Omental fat pad (tissue), 4 donors: ENCODE data around the gene C13orf42. TPM values are rescaled to one million over a fixed set of nuclear protein-coding genes. Genes with fewer than 3 reads are reported as not detected.

Experiments
- ATAC-seq: fragments of 150-250 bp; one replicate; pipeline ENCODE4 v1.9.1; 2016; ENCODE audit warnings: mild to moderate bottlenecking, moderate library complexity; ENCODE audit not compliant: low FRiP score
- DNase-seq: peaks from one replicate; pipeline ENCODE4 v3.0.0-alpha.2; 2019; ENCODE audit warnings: low spot score
- total RNA-seq, 4 donors: library from RNA; depleted of rRNA; stranded (reverse); fragments of >200 nt; gene quantifications; one replicate each; pipeline ENCODE4 v1.1.0, GENCODE V29; 2016
- TF ChIP-seq, protein P1 (sequence below), 3 donors: fragments of 450-650 bp; IDR thresholded peaks; one replicate each; pipeline ENCODE4 v1.5.1; 2016 to 2017; ENCODE audit warnings: antibody characterized with exemption in 3 of 3, mild to moderate bottlenecking in 3 of 3, moderate library complexity in 2 of 3

Gene C13orf42
- total RNA-seq, 4 donors from 2014 or later: not detected

DNA sequence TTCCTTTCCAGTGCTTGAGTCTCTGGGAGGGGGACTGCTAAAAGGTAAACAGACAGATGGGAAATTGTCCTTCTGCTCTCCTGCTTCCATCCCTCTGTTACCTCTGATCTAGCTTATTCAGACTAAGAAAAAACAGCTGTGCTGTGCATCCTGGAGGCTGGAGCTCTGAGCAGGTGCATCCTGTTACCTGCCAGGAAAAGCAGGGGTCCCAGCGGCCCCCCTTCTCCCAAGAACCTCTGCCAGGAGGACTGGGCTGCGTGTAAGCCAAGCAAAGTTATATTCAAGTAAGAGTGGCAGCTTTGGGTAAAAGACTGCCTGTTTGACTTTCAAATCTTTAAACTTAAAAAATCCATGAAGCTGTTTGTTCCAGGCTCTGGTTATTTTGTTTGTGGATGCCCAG is 75.1 kb downstream of the C13orf42 start:
- TF ChIP-seq, protein P1, sequence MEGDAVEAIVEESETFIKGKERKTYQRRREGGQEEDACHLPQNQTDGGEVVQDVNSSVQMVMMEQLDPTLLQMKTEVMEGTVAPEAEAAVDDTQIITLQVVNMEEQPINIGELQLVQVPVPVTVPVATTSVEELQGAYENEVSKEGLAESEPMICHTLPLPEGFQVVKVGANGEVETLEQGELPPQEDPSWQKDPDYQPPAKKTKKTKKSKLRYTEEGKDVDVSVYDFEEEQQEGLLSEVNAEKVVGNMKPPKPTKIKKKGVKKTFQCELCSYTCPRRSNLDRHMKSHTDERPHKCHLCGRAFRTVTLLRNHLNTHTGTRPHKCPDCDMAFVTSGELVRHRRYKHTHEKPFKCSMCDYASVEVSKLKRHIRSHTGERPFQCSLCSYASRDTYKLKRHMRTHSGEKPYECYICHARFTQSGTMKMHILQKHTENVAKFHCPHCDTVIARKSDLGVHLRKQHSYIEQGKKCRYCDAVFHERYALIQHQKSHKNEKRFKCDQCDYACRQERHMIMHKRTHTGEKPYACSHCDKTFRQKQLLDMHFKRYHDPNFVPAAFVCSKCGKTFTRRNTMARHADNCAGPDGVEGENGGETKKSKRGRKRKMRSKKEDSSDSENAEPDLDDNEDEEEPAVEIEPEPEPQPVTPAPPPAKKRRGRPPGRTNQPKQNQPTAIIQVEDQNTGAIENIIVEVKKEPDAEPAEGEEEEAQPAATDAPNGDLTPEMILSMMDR (IDR thresholded peaks at IDR 0.05): no peak
- ATAC-seq: no peak
- no peak for DNase-seq

DNA sequence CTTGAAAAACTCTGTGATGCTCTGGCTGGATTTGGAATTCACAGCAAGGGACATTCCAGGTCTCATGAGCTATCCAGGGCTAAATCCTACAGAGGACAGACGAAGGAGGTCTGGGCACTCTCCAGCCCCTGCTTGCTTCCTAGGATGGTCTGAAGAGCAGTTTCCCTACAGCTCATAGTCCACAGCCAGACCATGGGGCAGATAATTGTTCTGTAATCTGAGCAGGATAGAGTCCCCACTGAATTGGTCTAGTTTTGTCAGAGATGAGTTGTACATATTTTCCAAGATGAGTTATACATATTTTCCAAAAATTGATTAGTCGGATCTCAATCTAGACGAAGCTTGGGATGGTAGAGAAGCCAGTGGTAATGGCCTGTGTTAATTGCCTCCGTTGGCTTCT is 75.6 kb downstream of the C13orf42 start:
- no peak for DNase-seq
- TF ChIP-seq, protein P1 (IDR thresholded peaks at IDR 0.05): no peak
- ATAC-seq: no peak

DNA sequence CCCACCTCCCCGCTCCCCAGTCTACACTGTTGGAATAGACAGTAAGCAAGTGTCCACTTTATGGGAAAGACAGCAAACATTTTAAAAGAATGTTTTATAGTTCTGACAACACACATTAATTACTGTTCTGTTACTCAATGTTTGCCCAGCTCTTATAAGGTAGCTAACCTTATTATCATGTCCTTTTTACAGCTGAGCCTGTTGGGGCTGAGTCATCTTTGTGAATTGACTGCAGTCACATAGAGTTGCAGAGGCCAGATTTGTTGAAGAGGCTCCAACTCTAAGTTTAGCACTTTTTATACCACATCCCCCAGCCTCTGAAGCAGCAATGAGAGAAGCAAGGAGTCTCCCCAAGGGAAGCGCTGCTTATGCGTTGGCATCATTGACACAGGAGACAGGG is 76.2 kb downstream of the C13orf42 start:
- no peak for DNase-seq
- no peak for ATAC-seq
- TF ChIP-seq, protein P1 (IDR thresholded peaks at IDR 0.05): no peak

DNA sequence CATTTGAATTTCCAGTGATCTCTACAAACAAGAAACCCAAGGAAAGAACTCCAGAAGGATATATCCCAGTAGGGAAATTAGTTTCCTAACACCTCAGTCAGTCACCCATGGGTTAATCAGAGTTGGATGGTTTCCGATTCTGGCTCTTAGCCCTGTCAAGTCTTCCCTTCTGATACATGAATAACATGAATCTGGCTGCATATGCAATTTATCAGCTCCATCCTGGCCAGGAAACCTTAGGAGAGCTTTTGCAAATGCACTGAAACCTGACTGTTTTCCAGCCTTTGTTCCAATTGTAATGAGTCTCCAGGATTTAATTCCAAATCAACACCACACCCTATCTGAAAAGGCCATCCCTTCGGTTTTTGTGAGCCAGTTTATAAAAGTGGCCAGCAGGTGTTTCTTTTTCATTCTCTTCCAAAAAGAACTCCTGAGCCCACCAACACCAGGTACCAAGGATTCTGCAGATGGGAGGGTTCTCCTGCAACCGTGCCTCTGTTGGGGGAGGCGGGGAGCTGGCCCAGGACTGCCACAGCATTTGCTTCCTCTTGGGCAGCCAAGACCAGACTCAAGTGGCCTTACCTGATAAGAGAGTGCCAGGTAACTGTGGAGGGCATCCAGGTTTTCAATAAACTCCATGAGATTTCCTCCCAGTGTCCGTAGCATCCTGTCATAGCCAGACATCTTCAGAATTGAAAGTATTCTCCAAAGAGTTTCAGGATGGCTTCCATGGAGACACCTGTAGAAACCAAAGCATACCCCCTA is 77.5 kb downstream of the C13orf42 start:
- ATAC-seq (no peak), DNase-seq (no peak)
- TF ChIP-seq, protein P1 (IDR thresholded peaks at IDR 0.05): no peak

- DNase-seq: no peak
- no peak for ATAC-seq
These were observed 78.2 kb downstream of the C13orf42 start for GRCh38 chr13:51032831-51033230.

More at GRCh38 chr13:51032831-51033230, 78.2 kb downstream of the C13orf42 start:
- TF ChIP-seq, protein P1 (IDR thresholded peaks at IDR 0.05): no peak

Other genes with a start within 250 kb of the C13orf42 start
- 10 to 100 TPM; 25.2 to 50.3 (median 33.2) TPM for gene RNASEH2B, start 201.5 kb downstream of the C13orf42 start, total RNA-seq
- gene FAM124A, start 111.1 kb upstream of the C13orf42 start, total RNA-seq: 10 to 100 TPM in 3 of 4 donors, 1 to 10 TPM in 1; 8.2 to 19.2 (median 13.2) TPM
- gene SERPINE3, start 228.4 kb upstream of the C13orf42 start, total RNA-seq: 1 to 10 TPM in 2 of 4 donors, not detected in 2; 1.6 to 8.8 TPM